SKM-1 treated with dmso at 0.1 percent for 144 hours (cell line): ENCODE measurements around the gene KPRP.

Source experiments
- DNase-seq: peaks from one replicate; lab custom pipeline; 2025; ENCODE audit not compliant: unreplicated experiment; lab: John Stamatoyannopoulos, UW

Gene KPRP

GRCh38 chr1:152757747-152758146 is at the start of gene KPRP:
KPRP (plus strand) TSS chr1:152758025; CDS start chr1:152759589, 1,564 bp downstream.
- no peak for DNase-seq

GRCh38 chr1:152718238-152718637 is 39.6 kb upstream of the KPRP start:
- DNase-seq, result no peak

- DNase-seq, result no peak
Observed at GRCh38 chr1:152725261-152725660, 32.6 kb upstream of the KPRP start.

GRCh38 chr1:152728986-152729385 is 28.8 kb upstream of the KPRP start:
- no peak for DNase-seq

GRCh38 chr1:152735648-152736047 is 22.2 kb upstream of the KPRP start:
- DNase-seq, result no peak

GRCh38 chr1:152737997-152738396 is 19.8 kb upstream of the KPRP start:
- DNase-seq, result no peak

- DNase-seq, result no peak
Observed at GRCh38 chr1:152739841-152740240, 18.0 kb upstream of the KPRP start.

GRCh38 chr1:152741656-152742055 is 16.2 kb upstream of the KPRP start:
- DNase-seq, result no peak

- DNase-seq, result no peak
Observed at GRCh38 chr1:152743371-152744145, 14.3 kb upstream of the KPRP start.

GRCh38 chr1:152745289-152745704 is 12.5 kb upstream of the KPRP start:
- no peak for DNase-seq

GRCh38 chr1:152745765-152746444 is 11.9 kb upstream of the KPRP start:
- DNase-seq, result no peak

GRCh38 chr1:152747831-152748230 is 10.0 kb upstream of the KPRP start:
- no peak for DNase-seq

GRCh38 chr1:152752225-152752624 is 5.6 kb upstream of the KPRP start:
- DNase-seq, result no peak

GRCh38 chr1:152753586-152753985 is 4.2 kb upstream of the KPRP start:
- DNase-seq, result no peak

GRCh38 chr1:152756872-152757271 is 953 bp upstream of the KPRP start:
- DNase-seq, result no peak

- DNase-seq, result no peak
Observed at GRCh38 chr1:152758636-152759035, 811 bp downstream of the KPRP start.

- DNase-seq, result no peak
Observed at GRCh38 chr1:152759453-152760173, 1.8 kb downstream of the KPRP start.

GRCh38 chr1:152760551-152761190 is 2.8 kb downstream of the KPRP start:
- no peak for DNase-seq

- no peak for DNase-seq
Observed at GRCh38 chr1:152761609-152762213, 3.9 kb downstream of the KPRP start.

GRCh38 chr1:152768847-152769533 is 11.2 kb downstream of the KPRP start:
- DNase-seq, result no peak
